GM23338 (cell line): ENCODE measurements around the gene PIBF1. TPM values are rescaled to one million over a fixed set of nuclear protein-coding genes. Genes with fewer than 3 reads are reported as not detected.

Experiments used
- ATAC-seq: fragments of 200-7000 bp; cut with Tn5 transposase; 3 replicates; pipeline ENCODE4 v1.9.1; 2020
- DNase-seq: peaks from one replicate; pipeline ENCODE4 v3.0.0-alpha.2; 2015; ENCODE audit warnings: low spot score
- H2AFZ ChIP-seq: fragments of 200-600 bp; sonication (generic); 2 replicates; pipeline ENCODE4 v1.8.0; 2016; ENCODE audit warnings: antibody characterized with exemption, mild to moderate bottlenecking, moderate library complexity
- H3F3A ChIP-seq: fragments of 200-600 bp; sonication (generic); replicated peaks from 2 replicates; pipeline ENCODE4 v1.8.0; 2017; ENCODE audit warnings: antibody characterized with exemption, mixed run types, low read depth
- H3K27ac ChIP-seq: fragments of 200-600 bp; sonication (generic); 2 replicates; pipeline ENCODE4 v1.6.1; 2016; ENCODE audit warnings: low read depth
- H3K27me3 ChIP-seq: fragments of 200-600 bp; sonication (generic); 2 replicates; pipeline ENCODE4 v1.8.0; 2016; ENCODE audit warnings: mild to moderate bottlenecking, mixed run types, moderate library complexity; ENCODE audit not compliant: insufficient read depth
- H3K36me3 ChIP-seq: fragments of 200-600 bp; sonication (generic); 2 replicates; pipeline ENCODE4 v1.8.0; 2016; ENCODE audit warnings: mild to moderate bottlenecking; ENCODE audit not compliant: insufficient read depth
- H3K4me1 ChIP-seq: fragments of 200-600 bp; sonication (generic); 2 replicates; pipeline ENCODE4 v1.8.0; 2016; ENCODE audit warnings: mild to moderate bottlenecking, moderate library complexity; ENCODE audit not compliant: insufficient read depth
- H3K4me2 ChIP-seq: fragments of 200-600 bp; sonication (generic); 2 replicates; pipeline ENCODE4 v1.7.1; 2017; ENCODE audit warnings: mixed run types
- H3K4me3 ChIP-seq: fragments of 200-600 bp; sonication (generic); 2 replicates; pipeline ENCODE4 v1.6.1; 2016; ENCODE audit warnings: mixed run types
- H3K79me2 ChIP-seq: fragments of 200-600 bp; sonication (generic); replicated peaks from 2 replicates; pipeline ENCODE4 v1.8.0; 2017; ENCODE audit warnings: mild to moderate bottlenecking; ENCODE audit not compliant: insufficient read depth
- H3K9me2 ChIP-seq: fragments of 200-600 bp; sonication (generic); 2 replicates; pipeline ENCODE4 v1.8.0; 2017; ENCODE audit not compliant: insufficient read depth
- H4K20me1 ChIP-seq: fragments of 200-600 bp; sonication (generic); replicated peaks from 2 replicates; pipeline ENCODE4 v1.8.0; 2017; ENCODE audit warnings: mild to moderate bottlenecking; ENCODE audit not compliant: insufficient read depth
- H3K27ac Mint-ChIP-seq: 2 replicates; pipeline ENCODE4 v1.8.0; 2020; ENCODE audit warnings: inconsistent platforms, mild to moderate bottlenecking, moderate library complexity, mixed read lengths
- H3K27me3 Mint-ChIP-seq: 3 replicates; pipeline ENCODE4 v1.8.0; 2022; ENCODE audit warnings: low read depth, mild to moderate bottlenecking, moderate library complexity, mixed read lengths, inconsistent platforms; ENCODE audit not compliant: insufficient read depth, poor library complexity
- H3K36me3 Mint-ChIP-seq: 3 replicates; pipeline ENCODE4 v1.8.0; 2021; ENCODE audit warnings: low read depth, mild to moderate bottlenecking, inconsistent platforms, moderate library complexity, mixed read lengths
- H3K4me1 Mint-ChIP-seq: 3 replicates; pipeline ENCODE4 v1.8.0; 2020; ENCODE audit warnings: mild to moderate bottlenecking, inconsistent platforms, mixed read lengths
- H3K4me3 Mint-ChIP-seq: 3 replicates; pipeline ENCODE4 v1.8.0; 2021; ENCODE audit warnings: moderate library complexity, mild to moderate bottlenecking, inconsistent platforms, mixed read lengths
- H3K9me3 Mint-ChIP-seq: 3 replicates; pipeline ENCODE4 v1.8.0; 2020; ENCODE audit warnings: moderate library complexity, mild to moderate bottlenecking, inconsistent platforms, mixed read lengths
- CTCF ChIP-seq, 2 experiments: fragments of 200-600 bp in 1 of 2; sonication (generic) in 1 of 2; conservative IDR thresholded peaks; 2 replicates each; pipeline versions ENCODE4 v1.5.1 to v1.6.1; 2016 to 2017; ENCODE audit warnings: antibody characterized with exemption in 2 of 2, low read depth in 2 of 2, mild to moderate bottlenecking in 2 of 2, moderate library complexity in 1 of 2
- ETS1 ChIP-seq: IDR thresholded peaks from 2 replicates; pipeline ENCODE4 v1.6.1; 2016; ENCODE audit warnings: antibody characterized with exemption
- EZH2 ChIP-seq: fragments of 200-600 bp; sonication (generic); IDR thresholded peaks from one replicate; pipeline ENCODE4 v1.8.0; 2017; ENCODE audit warnings: antibody characterized with exemption, mild to moderate bottlenecking, low read depth; ENCODE audit not compliant: unreplicated experiment
- JUNB ChIP-seq: IDR thresholded peaks from one replicate; pipeline ENCODE4 v1.6.1; 2016; ENCODE audit warnings: antibody characterized with exemption; ENCODE audit not compliant: unreplicated experiment
- NANOG ChIP-seq: IDR thresholded peaks from 2 replicates; pipeline ENCODE4 v1.6.1; 2016; ENCODE audit warnings: antibody characterized with exemption, borderline replicate concordance
- POLR2AphosphoS5 ChIP-seq: IDR thresholded peaks from 2 replicates; pipeline ENCODE4 v1.6.1; 2016; ENCODE audit warnings: antibody characterized with exemption, low read depth
- REST ChIP-seq: IDR thresholded peaks from one replicate; pipeline ENCODE4 v1.6.1; 2018; ENCODE audit warnings: antibody characterized with exemption; ENCODE audit not compliant: unreplicated experiment
- STAT1 ChIP-seq: IDR thresholded peaks from one replicate; pipeline ENCODE4 v1.6.1; 2016; ENCODE audit warnings: antibody characterized with exemption; ENCODE audit not compliant: unreplicated experiment
- ZNF331 ChIP-seq: fragments of 250-450 bp; sonication (Bioruptor Pico); IDR thresholded peaks from 2 replicates; pipeline ENCODE4 v1.5.0; 2020; ENCODE audit warnings: low read depth, mild to moderate bottlenecking, moderate library complexity
- ZNF462 ChIP-seq: fragments of 250-450 bp; sonication (Bioruptor Pico); IDR thresholded peaks from 2 replicates; pipeline ENCODE4 v1.5.0; 2020; ENCODE audit warnings: mild to moderate bottlenecking, moderate library complexity
- polyA plus RNA-seq: library from polyadenylated mRNA; unstranded; fragments of >200 nt; fragmentation: Nextera tagmentation; extraction: Ambion mirVana; gene quantifications from 2 replicates; pipeline ENCODE4 v1.2.1, GENCODE V29; 2016
- total RNA-seq: library from RNA; depleted of rRNA; stranded (reverse); fragments of >200 nt; shearing (Covaris generic); gene quantifications from 2 replicates; pipeline ENCODE4 v1.2.3, GENCODE V29; 2014

The PIBF1 gene
- total and polyA plus RNA-seq, 2 experiments from 2014 or later: 14.9 to 22.6 TPM

- TF ChIP-seq JUNB (no peak), STAT1 (no peak), CTCF (conservative IDR thresholded peaks at IDR 0.05; ENCODE audit: low read depth in 2 of 2) (no peak), NANOG (no peak), ZNF331 (no peak)
Measured at GRCh38 chr13:73015805-73016204, 233.9 kb downstream of the PIBF1 start (continued).

GRCh38 chr13:73018336-73018735 is 236.4 kb downstream of the PIBF1 start:
- H3K4me3 Mint-ChIP-seq: no peak overlapping the region
- Histone ChIP-seq H3K4me1 (no peaks in the 10 kb centered on the region), H3K36me3 (no peaks in the 10 kb centered on the region), H3K4me2 (no peak overlapping the region), H3K27me3 (no peaks in the 10 kb centered on the region), H4K20me1 (no peaks in the 10 kb centered on the region), H3K79me2 (no peaks in the 10 kb centered on the region), H3K4me3 (no peak overlapping the region), H3F3A (no peaks in the 10 kb centered on the region), H2AFZ (no peak overlapping the region), H3K9me2 (no peaks in the 10 kb centered on the region), H3K27ac (no peak overlapping the region)
- H3K4me1 Mint-ChIP-seq: no peaks in the 10 kb centered on the region
- H3K27ac Mint-ChIP-seq: no peak overlapping the region
- H3K36me3 Mint-ChIP-seq: peaks cover 3% of the 10 kb centered on the region; the same call in 2 of the 3 replicates
- ATAC-seq (no peak), DNase-seq (no peak)
- H3K27me3 Mint-ChIP-seq: peaks cover 8% of the 10 kb centered on the region
- H3K9me3 Mint-ChIP-seq: no peaks in the 10 kb centered on the region; the same call in 2 of the 3 replicates
- TF ChIP-seq ETS1: no peak
- TF ChIP-seq CTCF (conservative IDR thresholded peaks at IDR 0.05; ENCODE audit: low read depth in 2 of 2): no peak
- no peak for TF ChIP-seq REST
- TF ChIP-seq POLR2AphosphoS5: no peak
- no peak for TF ChIP-seq ZNF331
- no peak for TF ChIP-seq EZH2
- TF ChIP-seq ZNF462 (CRISPR knock-in tag): no peak
- no peak for TF ChIP-seq JUNB
- TF ChIP-seq STAT1: no peak
- TF ChIP-seq NANOG: no peak
